Measurements from ENCODE around the gene SDCBP2.

SDCBP2 gene, protein sequence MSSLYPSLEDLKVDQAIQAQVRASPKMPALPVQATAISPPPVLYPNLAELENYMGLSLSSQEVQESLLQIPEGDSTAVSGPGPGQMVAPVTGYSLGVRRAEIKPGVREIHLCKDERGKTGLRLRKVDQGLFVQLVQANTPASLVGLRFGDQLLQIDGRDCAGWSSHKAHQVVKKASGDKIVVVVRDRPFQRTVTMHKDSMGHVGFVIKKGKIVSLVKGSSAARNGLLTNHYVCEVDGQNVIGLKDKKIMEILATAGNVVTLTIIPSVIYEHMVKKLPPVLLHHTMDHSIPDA

DNA sequence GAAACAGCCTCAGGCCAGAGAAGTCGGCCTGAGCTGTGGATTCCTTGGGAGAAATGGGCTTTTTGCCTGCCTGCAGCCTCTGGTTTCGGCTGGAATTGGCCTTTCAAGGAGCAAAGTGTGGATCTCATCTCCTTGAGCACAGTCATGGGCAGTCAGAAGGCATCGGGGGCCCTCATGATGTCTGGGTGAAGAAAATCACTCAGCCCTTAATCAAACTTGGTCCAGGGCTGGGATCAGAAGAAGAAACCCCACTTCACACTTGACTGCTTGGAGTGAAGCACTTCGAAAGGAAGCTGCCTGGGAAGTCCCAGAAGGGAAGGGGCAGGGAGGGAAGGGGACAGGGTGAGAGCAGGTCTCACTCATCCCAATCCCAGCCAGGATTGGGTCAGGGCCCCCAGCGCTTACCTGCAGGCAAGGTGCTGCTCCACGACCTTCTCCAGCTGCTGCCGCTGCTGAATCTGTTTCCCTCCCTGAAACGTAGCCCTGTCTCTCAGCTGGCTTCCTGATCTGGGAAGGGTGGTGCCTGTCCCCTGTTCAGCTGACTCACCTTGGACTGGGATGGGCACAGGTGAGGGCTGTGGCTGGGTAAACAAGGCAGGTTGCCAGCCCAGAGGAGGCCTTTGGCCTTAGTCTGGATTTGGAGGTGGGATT lies at the start of gene SDCBP2:
SDCBP2 (minus strand) TSS at position 460 of the 651 bp plus-strand sequence. CDS start 8,723 bp downstream, outside the sequence.
- DNase-seq (ENCODE audit: low read depth, low spot score): no peak

DNA sequence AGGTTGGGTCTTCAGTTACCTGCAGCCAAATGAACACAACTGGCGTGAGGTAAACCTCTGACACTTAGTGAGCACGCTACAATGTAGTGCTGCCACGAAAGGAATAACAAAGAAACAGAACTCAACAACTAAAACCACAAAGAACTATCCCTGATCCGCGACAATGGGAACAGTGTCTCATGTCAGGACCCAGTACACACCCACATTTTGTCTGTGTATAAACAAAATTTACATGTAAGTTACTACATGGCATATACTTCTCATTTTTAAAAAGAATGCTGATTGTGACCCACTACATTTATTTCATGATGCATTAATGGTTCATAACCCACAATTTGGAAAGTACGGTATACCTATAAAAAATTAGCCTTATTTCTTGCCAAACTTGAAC lies 49.8 kb upstream of the SDCBP2 start:
- DNase-seq (ENCODE audit: low read depth, low spot score): no peak

GRCh38 chr20:1377984-1378734 lies 49.2 kb upstream of the SDCBP2 start:
- no peak for DNase-seq (ENCODE audit: low read depth, low spot score)

- no peak for DNase-seq (ENCODE audit: low read depth, low spot score)
These were observed 48.5 kb upstream of the SDCBP2 start for GRCh38 chr20:1377341-1377871.

DNA sequence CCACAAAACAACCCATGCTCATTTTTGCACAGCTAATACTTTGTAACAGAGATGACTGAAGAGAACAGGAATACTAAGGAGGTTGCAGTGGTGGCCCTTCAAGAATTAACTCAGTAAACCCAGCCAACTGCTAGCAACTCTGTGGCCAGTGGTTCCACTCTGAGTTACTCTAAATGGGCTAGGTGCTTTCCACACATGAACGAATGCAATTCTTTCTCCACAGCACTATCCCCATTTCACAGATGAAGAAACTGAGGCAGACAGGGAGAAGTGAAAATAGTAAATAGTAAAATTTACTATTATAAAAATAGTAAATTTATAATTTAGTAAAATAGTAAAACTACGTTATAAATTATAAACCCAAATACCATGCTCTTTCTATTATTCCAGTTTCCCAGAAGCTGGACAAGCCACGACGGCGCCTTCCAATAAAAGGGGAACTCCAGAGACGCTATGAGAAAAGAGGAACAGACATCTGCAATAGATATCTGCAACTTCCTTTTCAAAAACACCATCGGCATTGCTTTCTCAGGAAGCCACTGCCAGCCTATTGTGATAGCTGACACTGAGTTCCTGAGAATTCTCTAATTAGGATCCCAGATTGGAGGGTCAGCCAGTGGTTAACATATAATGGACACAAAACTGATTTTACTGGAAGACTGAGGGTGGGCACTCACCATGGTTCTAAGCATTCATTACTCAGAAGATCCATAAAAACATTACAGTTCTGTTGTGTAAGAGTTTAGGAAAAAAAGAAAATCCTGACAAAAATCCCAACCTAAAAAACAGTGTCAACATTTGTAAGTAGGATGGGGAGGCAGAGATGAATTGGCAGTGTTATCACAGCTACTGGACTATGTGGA lies 47.7 kb upstream of the SDCBP2 start:
- DNase-seq (ENCODE audit: low read depth, low spot score): no peak

DNA sequence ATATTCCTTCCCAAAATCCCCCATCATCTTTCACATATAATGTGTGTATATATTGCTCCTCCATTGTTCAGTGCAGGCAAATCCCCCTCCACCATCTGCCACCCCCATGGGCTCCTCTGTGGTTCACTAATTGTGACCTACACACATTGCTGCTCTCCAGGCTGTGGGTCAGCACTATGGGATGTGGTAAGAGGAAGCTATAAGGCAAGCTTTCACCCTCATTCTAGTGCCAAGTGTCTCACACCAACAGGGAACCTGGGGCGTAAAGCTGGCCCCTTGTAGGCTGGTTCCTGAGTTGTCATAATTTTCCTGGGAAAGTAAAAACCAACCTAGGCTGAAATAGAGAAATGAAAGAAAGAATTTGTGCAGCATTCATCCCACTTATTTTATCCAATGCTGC lies 47.1 kb upstream of the SDCBP2 start:
- DNase-seq (ENCODE audit: low read depth, low spot score): no peak

- DNase-seq (ENCODE audit: low read depth, low spot score): no peak
These were observed 46.6 kb upstream of the SDCBP2 start for GRCh38 chr20:1375515-1375914.

GRCh38 chr20:1374246-1374645 lies 45.3 kb upstream of the SDCBP2 start:
- no peak for DNase-seq (ENCODE audit: low read depth, low spot score)

- DNase-seq (ENCODE audit: low read depth, low spot score): no peak
These were observed 44.7 kb upstream of the SDCBP2 start for GRCh38 chr20:1373614-1374013.

DNA sequence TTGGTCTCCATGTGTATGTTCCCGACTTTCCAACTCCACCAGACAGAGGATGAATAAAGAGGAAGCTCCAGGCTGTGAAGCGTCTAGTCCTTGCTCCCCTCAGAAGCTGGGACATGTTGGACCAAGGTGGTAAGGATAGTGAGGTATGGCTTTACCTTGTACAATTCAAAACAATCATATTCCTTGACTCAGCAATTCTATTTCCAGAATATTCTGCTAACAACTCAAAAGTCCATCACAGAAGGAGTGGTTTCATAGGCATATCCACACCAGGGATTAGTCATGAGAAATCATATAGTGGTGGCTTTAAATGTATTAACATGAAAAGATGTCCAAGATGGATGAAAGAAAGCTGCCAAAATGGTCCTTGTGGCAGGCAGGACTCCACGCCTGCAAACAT lies 44.1 kb upstream of the SDCBP2 start:
- no peak for DNase-seq (ENCODE audit: low read depth, low spot score)

DNA sequence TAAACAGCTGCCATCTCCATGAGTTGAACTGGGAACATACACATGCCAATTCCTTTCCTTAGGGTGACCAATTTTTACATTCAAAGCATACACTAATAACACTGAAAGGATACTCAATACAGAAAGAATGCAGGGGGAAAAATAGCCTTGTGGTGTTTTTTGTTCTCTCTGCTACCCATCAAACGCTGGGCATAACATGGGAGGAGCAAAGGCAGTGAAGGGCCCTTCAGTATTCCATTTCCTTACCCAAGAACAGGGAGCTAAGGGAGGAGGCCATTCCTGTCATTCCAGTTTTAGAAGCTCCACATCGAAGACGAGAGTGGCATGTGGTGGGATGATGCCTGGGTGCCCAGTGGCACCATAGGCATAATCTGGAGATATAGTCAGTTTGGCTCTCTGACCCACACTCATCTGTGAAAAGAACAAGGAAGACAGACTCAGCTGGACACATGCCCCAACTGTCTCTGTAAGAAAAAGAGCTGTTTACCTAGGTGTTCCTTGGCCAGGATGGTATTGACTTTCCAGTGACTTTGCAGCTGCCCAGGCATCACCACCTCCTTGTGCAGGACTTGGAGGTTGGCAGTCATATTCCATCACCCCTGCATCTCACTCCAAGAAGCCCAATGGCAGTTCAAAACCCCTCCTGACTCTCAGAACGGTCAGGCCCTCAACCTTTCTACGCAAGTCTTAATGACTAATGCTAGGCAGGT lies 43.0 kb upstream of the SDCBP2 start:
- no peak for DNase-seq (ENCODE audit: low read depth, low spot score)

GRCh38 chr20:1371202-1371782 lies 42.4 kb upstream of the SDCBP2 start:
- DNase-seq (ENCODE audit: low read depth, low spot score): no peak

DNA sequence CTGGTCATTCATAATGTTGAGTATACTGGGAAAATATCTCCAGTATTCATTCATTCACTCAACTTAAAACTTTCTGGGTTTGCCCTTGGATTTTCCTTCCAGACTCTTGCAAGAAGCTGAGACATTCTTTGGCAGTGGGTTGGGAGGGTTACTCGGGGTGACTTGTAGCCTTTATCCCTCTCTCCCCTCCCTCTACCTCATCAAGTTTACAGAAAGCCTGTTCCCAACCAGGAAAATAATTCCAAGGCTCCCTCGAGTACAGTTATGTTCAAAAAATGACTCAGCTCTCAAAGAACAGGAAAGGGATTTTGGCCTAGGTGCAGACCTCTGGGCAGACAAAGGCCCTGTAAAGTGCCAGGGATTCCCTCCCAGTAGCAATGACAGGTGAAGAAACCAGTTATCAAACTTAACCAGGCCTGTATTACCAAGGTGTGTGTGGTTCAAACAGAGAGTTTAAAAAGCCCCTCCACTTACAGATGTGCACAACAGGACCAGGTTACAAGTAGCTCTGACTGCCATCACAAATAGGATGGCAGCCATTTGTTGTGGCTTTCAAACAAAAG lies 41.7 kb upstream of the SDCBP2 start:
- DNase-seq (ENCODE audit: low read depth, low spot score): no peak

DNA sequence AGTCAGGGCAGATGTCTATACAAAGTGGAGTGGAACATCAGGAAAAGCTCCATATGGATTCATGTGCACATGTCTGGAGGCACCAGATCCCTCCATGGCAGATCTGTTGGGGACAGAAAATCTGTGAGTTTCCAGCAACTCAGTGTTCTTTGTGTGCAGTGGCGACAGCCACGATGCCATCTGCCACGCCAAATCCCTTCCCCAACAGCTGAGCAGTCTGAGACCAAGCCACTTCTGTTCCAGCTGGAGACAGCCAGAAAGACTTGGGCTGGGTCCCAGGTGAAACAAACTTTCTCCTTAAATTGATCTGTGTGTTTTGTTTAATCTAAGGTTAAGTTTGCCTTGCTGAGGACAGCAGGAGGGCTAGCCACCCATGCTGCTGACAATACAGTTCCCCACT lies 41.0 kb upstream of the SDCBP2 start:
- DNase-seq (ENCODE audit: low read depth, low spot score): no peak

DNA sequence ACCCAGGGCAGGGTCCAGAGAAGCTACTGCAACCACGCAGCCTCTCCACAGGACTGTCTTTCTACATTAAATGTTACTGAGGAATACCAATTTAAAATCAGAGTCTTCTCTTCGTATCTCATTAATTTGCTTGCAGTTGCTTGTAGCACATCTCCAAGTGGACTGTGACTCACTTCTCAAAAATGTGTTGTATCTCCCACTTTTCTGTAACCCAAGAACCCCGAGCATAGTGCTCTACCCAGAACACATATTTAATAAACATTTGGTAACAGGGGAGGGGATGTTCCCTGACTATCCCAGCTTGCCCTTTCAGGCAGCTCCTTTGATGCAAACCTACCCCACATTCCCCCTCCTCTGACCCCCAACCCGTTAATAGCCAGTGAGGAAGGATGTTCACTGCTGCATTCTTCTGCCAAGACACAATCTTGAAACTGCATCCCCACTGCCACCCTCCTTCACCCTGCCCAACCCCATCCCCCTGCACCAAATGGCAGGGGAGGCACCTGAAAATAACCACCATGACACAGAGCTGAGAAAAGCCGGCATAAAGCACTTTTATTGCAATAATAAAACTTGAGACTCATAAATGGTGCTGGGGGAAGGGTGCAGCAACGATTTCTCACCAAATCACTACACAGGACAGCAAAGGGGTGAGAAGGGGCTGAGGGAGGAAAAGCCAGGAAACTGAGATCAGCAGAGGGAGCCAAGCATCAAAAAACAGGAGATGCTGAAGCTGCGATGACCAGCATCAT lies 39.7 kb upstream of the SDCBP2 start:
- no peak for DNase-seq (ENCODE audit: low read depth, low spot score)

DNA sequence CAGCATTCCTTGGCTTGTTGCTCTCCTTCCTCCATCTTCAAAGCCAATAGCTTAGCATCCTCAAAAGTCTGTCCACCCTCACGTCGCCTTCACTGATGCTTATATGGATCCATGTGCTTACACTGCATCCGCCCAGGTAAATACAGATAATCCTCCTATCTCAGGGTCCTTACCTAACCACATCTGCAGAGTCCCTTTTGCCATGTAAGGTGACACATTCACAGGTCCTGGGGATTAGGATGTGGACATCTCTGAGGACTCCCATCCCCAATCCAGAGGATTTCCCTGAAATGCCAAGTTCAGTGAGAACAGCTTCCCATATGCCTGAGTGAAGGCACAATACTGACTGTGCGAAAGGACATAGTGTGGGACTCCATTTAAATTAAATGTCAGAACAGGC lies 38.5 kb upstream of the SDCBP2 start:
- DNase-seq (ENCODE audit: low read depth, low spot score): no peak

- DNase-seq (ENCODE audit: low read depth, low spot score): no peak
These were observed 35.2 kb upstream of the SDCBP2 start for GRCh38 chr20:1364106-1364505.

DNA sequence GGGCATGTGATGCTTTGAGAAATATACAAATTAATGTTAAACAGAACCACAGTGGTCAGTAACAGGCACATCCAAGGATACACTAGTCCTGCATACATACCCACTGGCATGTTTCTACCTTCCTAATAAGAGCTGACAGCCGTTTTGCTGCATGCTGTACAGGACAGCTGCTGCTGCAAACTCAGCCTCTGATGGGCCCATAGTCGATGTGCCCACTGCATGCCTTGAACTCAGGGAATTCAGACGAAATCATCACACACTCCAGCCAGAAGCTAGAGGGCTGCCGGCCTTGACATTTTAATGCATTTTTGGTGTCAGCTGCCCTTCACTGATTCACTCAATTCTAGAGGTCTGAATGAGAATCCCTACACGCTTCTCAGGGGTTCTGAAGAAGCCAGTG lies 34.6 kb upstream of the SDCBP2 start:
- DNase-seq (ENCODE audit: low read depth, low spot score): no peak

DNA sequence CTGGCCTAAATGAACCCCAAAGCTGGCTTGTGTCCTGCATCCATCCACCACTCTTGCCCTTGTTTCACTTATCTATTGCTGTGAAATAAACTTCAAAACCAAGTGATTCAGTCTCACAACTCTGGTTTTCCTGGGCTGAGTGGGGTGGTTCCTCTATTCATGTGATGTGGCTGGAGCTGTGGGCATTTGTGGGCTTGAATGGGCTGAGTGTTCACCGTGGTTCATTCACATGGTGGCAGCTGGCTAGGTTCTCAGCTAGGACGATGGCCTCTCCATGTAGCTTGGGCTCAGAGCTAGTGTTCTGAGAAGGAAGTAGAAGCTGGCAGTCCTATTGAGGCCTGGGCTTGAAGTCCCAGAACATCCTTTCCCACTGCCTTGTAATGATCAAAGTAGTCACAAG lies 33.5 kb upstream of the SDCBP2 start:
- DNase-seq (ENCODE audit: low read depth, low spot score): no peak
